Neural cell (in vitro differentiated cells): ENCODE data around the gene CCIN. TPM values are rescaled to one million over a fixed set of nuclear protein-coding genes. Genes with fewer than 3 reads are reported as not detected.

Source experiments
- H2AFZ ChIP-seq: fragments of 200-600, 300-800 bp; sonication (generic), shearing (Covaris generic); 2 replicates; pipeline ENCODE4 v1.6.0; 2014; ENCODE audit warnings: low read depth, mild to moderate bottlenecking, antibody characterized with exemption, low read length, moderate library complexity
- H3F3A ChIP-seq: fragments of 200-600 bp; shearing (Covaris generic); 2 replicates; pipeline ENCODE4 v1.6.1; 2016; ENCODE audit warnings: mild to moderate bottlenecking, moderate library complexity, mixed read lengths, antibody characterized with exemption, low read length; ENCODE audit not compliant: insufficient read depth, poor library complexity, severe bottlenecking
- H3K27ac ChIP-seq: fragments of 200-600, 300-800 bp; sonication (generic), shearing (Covaris generic); 2 replicates; pipeline ENCODE4 v1.5.1; 2014; ENCODE audit warnings: mild to moderate bottlenecking, low read length, moderate library complexity
- H3K27me3 ChIP-seq: fragments of 300-800, 200-600 bp; sonication (generic), shearing (Covaris generic); 2 replicates; pipeline ENCODE4 v1.6.0; 2014; ENCODE audit warnings: mild to moderate bottlenecking, low read depth, low read length, moderate library complexity; ENCODE audit not compliant: insufficient read depth
- H3K36me3 ChIP-seq: fragments of 300-800, 200-600 bp; sonication (generic), shearing (Covaris generic); 2 replicates; pipeline ENCODE4 v1.5.1; 2014; ENCODE audit warnings: mild to moderate bottlenecking, antibody characterized with exemption, low read length, moderate library complexity; ENCODE audit not compliant: insufficient read depth
- H3K4me2 ChIP-seq: fragments of 300-800, 200-600 bp; sonication (generic), shearing (Covaris generic); 2 replicates; pipeline ENCODE4 v1.6.0; 2014; ENCODE audit warnings: mild to moderate bottlenecking, low read length
- H3K4me3 ChIP-seq: fragments of 300-800, 200-600 bp; sonication (generic), shearing (Covaris generic); 2 replicates; pipeline ENCODE4 v1.5.1; 2014; ENCODE audit warnings: mild to moderate bottlenecking, low read length, moderate library complexity
- H3K79me2 ChIP-seq: fragments of 200-600 bp; shearing (Covaris generic); replicated peaks from 2 replicates; pipeline ENCODE4 v1.6.0; 2014; ENCODE audit warnings: mild to moderate bottlenecking, low read length, moderate library complexity; ENCODE audit not compliant: insufficient read depth
- H3K9ac ChIP-seq: fragments of 300-800, 200-600 bp; sonication (generic), shearing (Covaris generic); 2 replicates; pipeline ENCODE4 v1.6.1; 2016; ENCODE audit warnings: mild to moderate bottlenecking, low read length, mixed read lengths
- H3K9me2 ChIP-seq: fragments of 200-600 bp; shearing (Covaris generic); 2 replicates; pipeline ENCODE4 v1.6.1; 2016; ENCODE audit warnings: mild to moderate bottlenecking, low read length, mixed read lengths; ENCODE audit not compliant: insufficient read depth
- H3K9me3 ChIP-seq: fragments of 200-600, 300-800 bp; sonication (generic), shearing (Covaris generic); 2 replicates; pipeline ENCODE4 v1.6.1; 2016; ENCODE audit warnings: mild to moderate bottlenecking, mixed run types, low read length, moderate library complexity, mixed read lengths
- H4K20me1 ChIP-seq: fragments of 200-600 bp; shearing (Covaris generic); 2 replicates; pipeline ENCODE4 v1.6.1; 2016; ENCODE audit warnings: mild to moderate bottlenecking, mixed run types; ENCODE audit not compliant: insufficient read depth
- EP300 ChIP-seq: fragments of 450-650 bp; conservative IDR thresholded peaks from 2 replicates; pipeline ENCODE4 v1.6.1; 2014; ENCODE audit warnings: antibody characterized with exemption, mild to moderate bottlenecking, moderate library complexity; ENCODE audit not compliant: poor library complexity, severe bottlenecking
- EZH2 ChIP-seq: fragments of 200-600, 300-800 bp; shearing (Covaris generic), sonication (generic); IDR thresholded peaks from 2 replicates; pipeline ENCODE4 v1.6.1; 2014; ENCODE audit warnings: antibody characterized with exemption, low read length, borderline replicate concordance, mild to moderate bottlenecking; ENCODE audit not compliant: insufficient read depth, poor library complexity, severe bottlenecking
- MXI1 ChIP-seq: fragments of 450-650 bp; conservative IDR thresholded peaks from 2 replicates; pipeline ENCODE4 v1.6.1; 2014; ENCODE audit warnings: antibody characterized with exemption, mild to moderate bottlenecking; ENCODE audit not compliant: poor library complexity, severe bottlenecking
- POLR2AphosphoS5 ChIP-seq: IDR thresholded peaks from 2 replicates; pipeline ENCODE4 v1.6.1; 2012
- RAD21 ChIP-seq: fragments of 450-650 bp; conservative IDR thresholded peaks from 2 replicates; pipeline ENCODE4 v1.6.1; 2014; ENCODE audit warnings: antibody characterized with exemption, mild to moderate bottlenecking, moderate library complexity
- REST ChIP-seq: IDR thresholded peaks from 2 replicates; pipeline ENCODE4 v1.6.1; 2012; ENCODE audit warnings: borderline replicate concordance
- SMC3 ChIP-seq: fragments of 450-650 bp; conservative IDR thresholded peaks from 2 replicates; pipeline ENCODE4 v1.6.1; 2014; ENCODE audit warnings: antibody characterized with exemption, mild to moderate bottlenecking, moderate library complexity; ENCODE audit not compliant: poor library complexity
- TAF1 ChIP-seq: IDR thresholded peaks from 2 replicates; pipeline ENCODE4 v1.6.1; 2012; ENCODE audit warnings: low read depth
- polyA plus RNA-seq: library from polyadenylated mRNA; depleted of rRNA; stranded (reverse); fragments of >200 nt; gene quantifications from 2 replicates; pipeline ENCODE4 v1.2.3, GENCODE V29; 2014
- TF ChIP-seq, protein P1 (sequence below): fragments of 450-650 bp; IDR thresholded peaks from 2 replicates; pipeline ENCODE4 v1.5.1; 2014; ENCODE audit warnings: antibody characterized with exemption, mild to moderate bottlenecking, moderate library complexity; ENCODE audit not compliant: poor library complexity, severe bottlenecking

The CCIN gene
- polyA plus RNA-seq, 1 donor from 2014 or later: not detected

- H3K9me2 ChIP-seq: no peaks in the 10 kb centered on the region
- no peaks in the 10 kb centered on the region for H3F3A ChIP-seq
- no peak overlapping the region for H2AFZ ChIP-seq
- H3K4me3 ChIP-seq: no peak overlapping the region
- no peaks in the 10 kb centered on the region for H3K9me3 ChIP-seq
- no peaks in the 10 kb centered on the region for H3K79me2 ChIP-seq
- TF ChIP-seq POLR2AphosphoS5 (no peak), RAD21 (no peak), MXI1 (no peak), TAF1 (no peak), REST (no peak), EZH2 (no peak), SMC3 (no peak), EP300 (no peak)
- TF ChIP-seq, protein P1, sequence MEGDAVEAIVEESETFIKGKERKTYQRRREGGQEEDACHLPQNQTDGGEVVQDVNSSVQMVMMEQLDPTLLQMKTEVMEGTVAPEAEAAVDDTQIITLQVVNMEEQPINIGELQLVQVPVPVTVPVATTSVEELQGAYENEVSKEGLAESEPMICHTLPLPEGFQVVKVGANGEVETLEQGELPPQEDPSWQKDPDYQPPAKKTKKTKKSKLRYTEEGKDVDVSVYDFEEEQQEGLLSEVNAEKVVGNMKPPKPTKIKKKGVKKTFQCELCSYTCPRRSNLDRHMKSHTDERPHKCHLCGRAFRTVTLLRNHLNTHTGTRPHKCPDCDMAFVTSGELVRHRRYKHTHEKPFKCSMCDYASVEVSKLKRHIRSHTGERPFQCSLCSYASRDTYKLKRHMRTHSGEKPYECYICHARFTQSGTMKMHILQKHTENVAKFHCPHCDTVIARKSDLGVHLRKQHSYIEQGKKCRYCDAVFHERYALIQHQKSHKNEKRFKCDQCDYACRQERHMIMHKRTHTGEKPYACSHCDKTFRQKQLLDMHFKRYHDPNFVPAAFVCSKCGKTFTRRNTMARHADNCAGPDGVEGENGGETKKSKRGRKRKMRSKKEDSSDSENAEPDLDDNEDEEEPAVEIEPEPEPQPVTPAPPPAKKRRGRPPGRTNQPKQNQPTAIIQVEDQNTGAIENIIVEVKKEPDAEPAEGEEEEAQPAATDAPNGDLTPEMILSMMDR: no peak
- no peaks in the 10 kb centered on the region for H4K20me1 ChIP-seq
- no peak overlapping the region for H3K9ac ChIP-seq
- H3K36me3 ChIP-seq: no peaks in the 10 kb centered on the region
- H3K27me3 ChIP-seq: peaks cover 33% of the 10 kb centered on the region
- no peak overlapping the region for H3K4me2 ChIP-seq
- H3K27ac ChIP-seq: no peak overlapping the region
Observed at GRCh38 chr9:36138496-36138895, 30.7 kb upstream of the CCIN start.

DNA sequence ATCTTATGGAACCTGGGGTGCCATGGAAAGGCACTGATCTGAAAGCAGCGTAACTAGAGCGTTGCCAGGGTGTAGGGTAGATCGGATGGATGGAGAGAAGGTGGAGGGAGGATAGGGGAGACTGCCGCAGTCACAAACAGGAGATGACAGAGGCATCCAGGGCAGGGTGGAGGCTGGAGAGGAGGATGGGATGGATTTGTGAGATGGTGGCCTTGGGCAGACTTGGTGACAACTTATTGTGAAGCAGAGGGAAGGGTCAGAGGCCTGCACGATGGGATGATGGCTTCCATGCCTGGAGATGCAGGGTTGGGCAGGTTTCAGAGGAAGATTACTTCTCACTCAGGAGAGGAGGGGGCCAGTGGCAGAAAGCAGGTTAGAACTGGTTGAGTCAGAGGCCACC is 30.3 kb upstream of the CCIN start:
- TF ChIP-seq, protein P1: no peak
- no peak for TF ChIP-seq SMC3
- no peak for TF ChIP-seq EP300
- TF ChIP-seq EZH2: no peak
- no peak for TF ChIP-seq POLR2AphosphoS5
- no peak for TF ChIP-seq TAF1
- no peak for TF ChIP-seq RAD21
- Histone ChIP-seq H4K20me1 (no peaks in the 10 kb centered on the region), H2AFZ (no peak overlapping the region), H3F3A (no peaks in the 10 kb centered on the region), H3K9ac (no peak overlapping the region), H3K9me2 (no peaks in the 10 kb centered on the region), H3K27me3 (peaks cover 33% of the 10 kb centered on the region), H3K36me3 (no peaks in the 10 kb centered on the region), H3K4me3 (no peak overlapping the region), H3K79me2 (no peaks in the 10 kb centered on the region), H3K4me2 (no peak overlapping the region), H3K9me3 (no peaks in the 10 kb centered on the region), H3K27ac (no peak overlapping the region)
